Measurements from ENCODE around the gene AURKAIP1.
"Not testable (repeated sequence)": the region's sequence is repeated elsewhere in the genome, so short reads cannot be mapped to it uniquely, and the experiment has no call there.

The AURKAIP1 gene

GRCh38 chr1:1385339-1385738 is 10.3 kb upstream of the AURKAIP1 start:
- DNase-seq, result not testable (repeated sequence)

GRCh38 chr1:1381294-1381693 is 6.3 kb upstream of the AURKAIP1 start:
- DNase-seq, result no peak

- DNase-seq, result no peak
Measured at GRCh38 chr1:1380860-1381259, 5.9 kb upstream of the AURKAIP1 start.

GRCh38 chr1:1377540-1378205 is 2.7 kb upstream of the AURKAIP1 start:
- DNase-seq, result no peak

- DNase-seq, result no peak
Measured at GRCh38 chr1:1376551-1377226, 1.7 kb upstream of the AURKAIP1 start.

GRCh38 chr1:1374589-1374928 is 448 bp downstream of the AURKAIP1 start:
- no peak for DNase-seq

- DNase-seq, result no peak
Measured at GRCh38 chr1:1373815-1374588, 1.0 kb downstream of the AURKAIP1 start.

- DNase-seq, result no peak
Measured at GRCh38 chr1:1373051-1373814, 1.8 kb downstream of the AURKAIP1 start.

GRCh38 chr1:1371746-1372711 is 3.0 kb downstream of the AURKAIP1 start:
- no peak for DNase-seq

GRCh38 chr1:1371364-1371745 is 3.7 kb downstream of the AURKAIP1 start:
- DNase-seq, result no peak

- DNase-seq, result no peak
Measured at GRCh38 chr1:1370771-1371300, 4.2 kb downstream of the AURKAIP1 start.

- not testable (repeated sequence) for DNase-seq
Measured at GRCh38 chr1:1370094-1370493, 4.9 kb downstream of the AURKAIP1 start.

GRCh38 chr1:1367315-1367714 is 7.7 kb downstream of the AURKAIP1 start:
- no peak for DNase-seq

- DNase-seq, result no peak
Measured at GRCh38 chr1:1366699-1367066, 8.3 kb downstream of the AURKAIP1 start.

- no peak for DNase-seq
Measured at GRCh38 chr1:1365875-1366698, 8.9 kb downstream of the AURKAIP1 start.

- no peak for DNase-seq
Measured at GRCh38 chr1:1364266-1364665, 10.7 kb downstream of the AURKAIP1 start.

- no peak for DNase-seq
Measured at GRCh38 chr1:1361982-1362423, 13.0 kb downstream of the AURKAIP1 start.

- DNase-seq, result no peak
Measured at GRCh38 chr1:1361233-1361981, 13.6 kb downstream of the AURKAIP1 start.

- DNase-seq, result no peak
Measured at GRCh38 chr1:1360506-1361169, 14.4 kb downstream of the AURKAIP1 start.

Measured in NCI-H774 (cell line).